K562 (cell line): ENCODE results near the gene ZNF284. TPM values are rescaled to one million over a fixed set of nuclear protein-coding genes. Genes with fewer than 3 reads are reported as not detected.

Experiments used
- CCAR2 ChIP-seq: fragments of 200-400 bp; formaldehyde crosslinking; IDR thresholded peaks from 2 replicates; pipeline ENCODE4 v1.6.1; 2017; ENCODE audit warnings: mild to moderate bottlenecking, low read depth, low read length
- CHD7 ChIP-seq: fragments of 200-600 bp; sonication (generic); IDR thresholded peaks from one replicate; pipeline ENCODE4 v1.6.1; 2012; ENCODE audit warnings: mild to moderate bottlenecking, low read depth, low read length, inconsistent platforms
- EHMT2 ChIP-seq: fragments of 450-650 bp; IDR thresholded peaks from 2 replicates; pipeline ENCODE4 v1.6.1; 2018; ENCODE audit warnings: antibody characterized with exemption
- GATA2 ChIP-seq: sonication (generic); formaldehyde crosslinking; IDR thresholded peaks from 2 replicates; pipeline ENCODE4 v1.4.0; 2020; ENCODE audit warnings: mild to moderate bottlenecking, missing genetic modification reagents
- MEF2A ChIP-seq: IDR thresholded peaks from 2 replicates; pipeline ENCODE4 v1.6.1; 2011; ENCODE audit warnings: low read depth, mild to moderate bottlenecking, low read length, moderate library complexity; ENCODE audit not compliant: control insufficient read depth
- TARDBP ChIP-seq: fragments of 450-650 bp; IDR thresholded peaks from 2 replicates; pipeline ENCODE4 v1.6.1; 2016
- polyA plus RNA-seq, 8 experiments: library from polyadenylated mRNA; depleted of rRNA in 4 of 8; stranded (reverse) in 5 of 8; unstranded in 3 of 8; fragments of >200 nt; fragmentation: Nextera tagmentation in 2 of 8; fragmentation: Illumina TruSeq in 1 of 8; extraction: Ambion mirVana in 2 of 8; extraction: Trizol in 1 of 8; gene quantifications; 2 replicates each; pipeline versions ENCODE4 v1.2.1 to v1.2.3, GENCODE V29; 2011 to 2014; ENCODE audit warnings: inconsistent platforms in 1 of 8, missing spikeins in 1 of 8
- total RNA-seq, 7 experiments: library from RNA; depleted of rRNA in 6 of 7; stranded (reverse); fragments of >200 nt in 6 of 7; fragmentation: Illumina TruSeq in 2 of 7; extraction: Trizol in 2 of 7; gene quantifications; 2 replicates each; pipeline versions ENCODE4 v1.2.1 to v1.2.3, GENCODE V29; 2011 to 2021; ENCODE audit warnings: low replicate concordance in 1 of 7
- TF ChIP-seq, protein P1 (sequence below), 2 experiments: fragments of 450-650 bp; formaldehyde crosslinking in 1 of 2; IDR thresholded peaks; 2 replicates each; pipeline versions ENCODE4 v1.4.0 to v1.6.1; 2014 to 2020; ENCODE audit warnings: mild to moderate bottlenecking in 2 of 2, borderline replicate concordance in 1 of 2, low read depth in 1 of 2

ZNF284 gene
- total and polyA plus RNA-seq, 9 of the 15 experiments (the other 6 are each of a cell fraction or from before 2014, with no cell fraction given), result 0.07 to 0.24 (median 0.20) TPM

GRCh38 chr19:44025217-44025936 is 46.6 kb upstream of the ZNF284 start, which contains the start of gene ZNF222 (continued):
- TF ChIP-seq CHD7 (no peak), MEF2A (no peak), EHMT2 (no peak), CCAR2 (no peak), GATA2 (CRISPR knock-in tag) (no peak), TARDBP (no peak)
- TF ChIP-seq, protein P1, sequence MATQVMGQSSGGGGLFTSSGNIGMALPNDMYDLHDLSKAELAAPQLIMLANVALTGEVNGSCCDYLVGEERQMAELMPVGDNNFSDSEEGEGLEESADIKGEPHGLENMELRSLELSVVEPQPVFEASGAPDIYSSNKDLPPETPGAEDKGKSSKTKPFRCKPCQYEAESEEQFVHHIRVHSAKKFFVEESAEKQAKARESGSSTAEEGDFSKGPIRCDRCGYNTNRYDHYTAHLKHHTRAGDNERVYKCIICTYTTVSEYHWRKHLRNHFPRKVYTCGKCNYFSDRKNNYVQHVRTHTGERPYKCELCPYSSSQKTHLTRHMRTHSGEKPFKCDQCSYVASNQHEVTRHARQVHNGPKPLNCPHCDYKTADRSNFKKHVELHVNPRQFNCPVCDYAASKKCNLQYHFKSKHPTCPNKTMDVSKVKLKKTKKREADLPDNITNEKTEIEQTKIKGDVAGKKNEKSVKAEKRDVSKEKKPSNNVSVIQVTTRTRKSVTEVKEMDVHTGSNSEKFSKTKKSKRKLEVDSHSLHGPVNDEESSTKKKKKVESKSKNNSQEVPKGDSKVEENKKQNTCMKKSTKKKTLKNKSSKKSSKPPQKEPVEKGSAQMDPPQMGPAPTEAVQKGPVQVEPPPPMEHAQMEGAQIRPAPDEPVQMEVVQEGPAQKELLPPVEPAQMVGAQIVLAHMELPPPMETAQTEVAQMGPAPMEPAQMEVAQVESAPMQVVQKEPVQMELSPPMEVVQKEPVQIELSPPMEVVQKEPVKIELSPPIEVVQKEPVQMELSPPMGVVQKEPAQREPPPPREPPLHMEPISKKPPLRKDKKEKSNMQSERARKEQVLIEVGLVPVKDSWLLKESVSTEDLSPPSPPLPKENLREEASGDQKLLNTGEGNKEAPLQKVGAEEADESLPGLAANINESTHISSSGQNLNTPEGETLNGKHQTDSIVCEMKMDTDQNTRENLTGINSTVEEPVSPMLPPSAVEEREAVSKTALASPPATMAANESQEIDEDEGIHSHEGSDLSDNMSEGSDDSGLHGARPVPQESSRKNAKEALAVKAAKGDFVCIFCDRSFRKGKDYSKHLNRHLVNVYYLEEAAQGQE (IDR thresholded peaks at IDR 0.05; ENCODE audit: borderline replicate concordance), result no peak
- TF ChIP-seq, protein P1 (CRISPR knock-in tag; IDR thresholded peaks at IDR 0.05; ENCODE audit: low read depth), result no peak
